Mammary epithelial cell (primary cell): ENCODE data around the gene ADGRL3.

Experiments
- CTCF ChIP-seq, 2 donors: IDR thresholded peaks in 1 of 2; conservative IDR thresholded peaks in 1 of 2; 2 replicates each; pipeline ENCODE4 v1.5.1; 2011 to 2012; ENCODE audit warnings: inconsistent platforms in 2 of 2, low read length in 2 of 2, mild to moderate bottlenecking in 2 of 2, control low read depth in 1 of 2, low read depth in 1 of 2; ENCODE audit not compliant: insufficient read depth in 1 of 2; ENCODE audit errors: extremely low read depth in 1 of 2
- EZH2 ChIP-seq: IDR thresholded peaks from 2 replicates; pipeline ENCODE4 v1.6.1; 2012; ENCODE audit warnings: low read length, inconsistent platforms, borderline replicate concordance

GRCh38 chr4:61772126-61772525 is 572.0 kb downstream of the ADGRL3 start:
- TF ChIP-seq EZH2, result no peak
- no peak for TF ChIP-seq CTCF (conservative IDR thresholded peaks at IDR 0.05 in 1 of 2, IDR thresholded peaks at IDR 0.05 in 1 of 2; ENCODE audit: extremely low read depth in 1 of 2, insufficient read depth in 1 of 2, low read depth in 1 of 2, low read length in 2 of 2)
